Colonic mucosa (tissue), 4 donors: ENCODE measurements around the gene RAPGEF6. TPM values are rescaled to one million over a fixed set of nuclear protein-coding genes. Genes with fewer than 3 reads are reported as not detected.

ENCODE experiments used
- DNase-seq: peaks from one replicate; pipeline ENCODE4 v3.0.0-alpha.2; 2020
- H3K27ac ChIP-seq: fragments of 200-600 bp; one replicate; pipeline ENCODE4 v1.8.0; 2021
- H3K27me3 ChIP-seq: fragments of 200-600 bp; one replicate; pipeline ENCODE4 v1.8.0; 2021
- H3K36me3 ChIP-seq: fragments of 200-600 bp; one replicate; pipeline ENCODE4 v1.8.0; 2021
- H3K4me1 ChIP-seq: fragments of 200-600 bp; one replicate; pipeline ENCODE4 v1.8.0; 2021; ENCODE audit warnings: mild to moderate bottlenecking
- H3K4me3 ChIP-seq: fragments of 200-600 bp; one replicate; pipeline ENCODE4 v1.8.0; 2021
- H3K9ac ChIP-seq, 2 donors: one replicate each; pipeline ENCODE4 v1.7.0; 2013; ENCODE audit warnings: control low read depth in 2 of 2, low read depth in 2 of 2, low read length in 2 of 2
- H3K9me3 ChIP-seq: fragments of 200-600 bp; one replicate; pipeline ENCODE4 v1.8.0; 2021
- CTCF ChIP-seq: fragments of 200-600 bp; IDR thresholded peaks from one replicate; pipeline ENCODE4 v1.8.0; 2022; ENCODE audit warnings: antibody characterized with exemption, mild to moderate bottlenecking
- intact Hi-C: fragments of 100-400 bp; cut with DNase I; formaldehyde crosslinking; loops from one replicate; pipeline ENCODE4 v1.14.1; 2022
- total RNA-seq, 2 donors: library from RNA; stranded (reverse); fragmentation: NEBNext Ultra II Directional in 1 of 2; extraction: Animal tissue kit (Norgen Biotek cat#: 25700) in 1 of 2; gene quantifications; one replicate each; pipeline ENCODE4 v1.2.1, GENCODE V29; 2021
- donor health status: healthy.
- donor health status: DM: no; HTN: no; CAD: no.
- donor health status: DM: no; HTN: no; CAD: no.

Gene RAPGEF6
- total RNA-seq, 2 donors from 2014 or later = 14.9 to 16.2 TPM

DNA sequence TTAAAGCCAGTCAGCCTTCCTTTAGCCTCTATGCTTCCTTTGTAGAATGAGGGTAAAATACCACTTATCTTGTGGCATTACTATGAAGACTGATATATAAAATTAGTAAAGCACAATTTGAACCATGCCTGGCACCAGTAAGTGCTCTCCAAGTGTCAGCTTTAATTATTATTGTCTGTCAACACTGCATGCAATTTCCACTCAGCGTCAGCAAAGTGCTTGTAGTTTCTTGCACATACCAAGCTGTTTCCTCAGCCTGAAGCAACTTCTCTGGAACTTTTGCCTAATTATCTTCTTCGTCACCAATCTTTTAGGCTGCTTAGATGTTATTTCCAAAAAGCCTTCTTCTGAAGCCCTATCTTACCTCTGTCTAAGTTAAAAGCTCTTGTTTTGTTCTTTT is 193.8 kb downstream of the RAPGEF6 start:
- Histone ChIP-seq H3K4me1 (no peaks in the 10 kb centered on the region), H3K9ac (no peak overlapping the region), H3K27ac (no peak overlapping the region), H3K4me3 (no peak overlapping the region), H3K36me3 (peaks cover 13% of the 10 kb centered on the region), H3K27me3 (no peaks in the 10 kb centered on the region), H3K9me3 (no peaks in the 10 kb centered on the region)
- intact Hi-C loops = no loop called here
- TF ChIP-seq CTCF = no peak
- DNase-seq = no peak

DNA sequence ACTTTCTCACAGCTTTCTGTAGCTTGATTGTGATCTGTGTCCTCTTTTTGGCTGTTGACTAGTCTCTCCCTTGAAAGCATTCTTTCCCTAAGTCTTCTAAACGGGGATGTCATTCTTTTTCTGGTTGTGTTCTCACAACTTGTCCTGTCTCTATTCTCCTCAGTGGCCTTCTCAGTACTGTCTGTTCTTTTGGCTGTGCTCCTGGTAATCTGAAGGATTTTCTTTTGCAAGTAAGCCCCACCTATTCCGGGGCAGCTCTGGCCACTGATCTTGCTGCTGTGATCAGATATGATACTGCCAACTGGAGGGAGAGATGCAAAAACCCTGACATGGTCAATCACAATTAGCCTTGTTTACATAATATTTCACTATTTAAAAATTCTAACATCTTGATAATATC is 198.9 kb downstream of the RAPGEF6 start:
- no peak overlapping the region for H3K27ac ChIP-seq
- no peaks in the 10 kb centered on the region for H3K9me3 ChIP-seq
- no peaks in the 10 kb centered on the region for H3K27me3 ChIP-seq
- no peak overlapping the region for H3K4me3 ChIP-seq
- peaks cover 13% of the 10 kb centered on the region for H3K36me3 ChIP-seq
- no peak for DNase-seq
- H3K4me1 ChIP-seq = no peaks in the 10 kb centered on the region
- H3K9ac ChIP-seq = no peak overlapping the region
- TF ChIP-seq CTCF = no peak
- intact Hi-C loops = no loop called here

GRCh38 chr5:131433109-131433508 is 201.9 kb downstream of the RAPGEF6 start:
- Histone ChIP-seq H3K27me3 (no peaks in the 10 kb centered on the region), H3K9ac (no peak overlapping the region), H3K4me1 (no peaks in the 10 kb centered on the region), H3K9me3 (no peaks in the 10 kb centered on the region), H3K36me3 (peaks cover 8% of the 10 kb centered on the region), H3K4me3 (no peak overlapping the region), H3K27ac (no peak overlapping the region)
- no peak for DNase-seq
- intact Hi-C loops = no loop called here
- TF ChIP-seq CTCF = no peak

GRCh38 chr5:131431794-131432193 is 203.2 kb downstream of the RAPGEF6 start:
- no peak overlapping the region for H3K27ac ChIP-seq
- H3K4me1 ChIP-seq = no peaks in the 10 kb centered on the region
- H3K9ac ChIP-seq = no peak overlapping the region
- no peak overlapping the region for H3K4me3 ChIP-seq
- intact Hi-C loops = no loop called here
- no peak for TF ChIP-seq CTCF
- H3K36me3 ChIP-seq = peaks cover 8% of the 10 kb centered on the region
- no peak for DNase-seq
- no peaks in the 10 kb centered on the region for H3K27me3 ChIP-seq
- H3K9me3 ChIP-seq = no peaks in the 10 kb centered on the region

DNA sequence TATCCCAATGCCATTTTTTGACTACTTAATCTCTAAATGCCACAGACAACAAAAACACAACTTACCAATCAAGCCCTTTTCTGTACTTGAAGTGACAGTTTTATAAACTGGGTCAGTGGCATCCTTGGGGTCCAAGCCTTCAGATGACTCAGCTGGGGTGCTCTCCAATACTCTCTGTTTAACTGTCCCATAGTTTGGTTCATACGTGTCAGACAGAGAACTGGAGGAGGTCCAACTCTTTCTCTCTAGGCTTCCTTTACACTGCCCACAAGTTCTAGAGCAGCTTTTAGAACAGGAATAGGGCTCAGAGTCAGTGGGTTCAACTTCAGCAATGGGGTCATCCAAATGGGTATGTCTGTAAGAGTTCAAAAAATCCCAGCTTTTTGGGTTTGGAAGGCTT is 204.2 kb downstream of the RAPGEF6 start:
- no peak overlapping the region for H3K27ac ChIP-seq
- H3K9me3 ChIP-seq = no peaks in the 10 kb centered on the region
- no peak for DNase-seq
- no peak for TF ChIP-seq CTCF
- H3K4me3 ChIP-seq = no peak overlapping the region
- H3K27me3 ChIP-seq = no peaks in the 10 kb centered on the region
- H3K4me1 ChIP-seq = no peaks in the 10 kb centered on the region
- intact Hi-C loops = no loop called here
- H3K36me3 ChIP-seq = peaks cover 8% of the 10 kb centered on the region
- no peak overlapping the region for H3K9ac ChIP-seq

- intact Hi-C loops = loop anchor here (10.0 kb wide), 1 partner anchor 579 kb away; no protein-coding TSS in a partner anchor
- H3K36me3 ChIP-seq = no peaks in the 10 kb centered on the region
- no peak overlapping the region for H3K4me3 ChIP-seq
- no peak for TF ChIP-seq CTCF
- DNase-seq = no peak
- no peaks in the 10 kb centered on the region for H3K9me3 ChIP-seq
- H3K27ac ChIP-seq = no peak overlapping the region
- no peak overlapping the region for H3K9ac ChIP-seq
- no peaks in the 10 kb centered on the region for H3K27me3 ChIP-seq
- H3K4me1 ChIP-seq = no peaks in the 10 kb centered on the region
Observed at GRCh38 chr5:131426011-131426410, 209.0 kb downstream of the RAPGEF6 start.
